Activated CD4-positive, alpha-beta T cell treated with anti-CD3 and anti-CD28 coated beads for 48 hours (primary cell): ENCODE measurements around the gene MYH15.

ENCODE experiments used
- DNase-seq: peaks from one replicate; pipeline ENCODE4 v3.0.0-alpha.2; 2020

MYH15 gene

GRCh38 chr3:108510496-108510895 is at the start of gene MYH15:
Gene MYH15 (minus strand): TSS chr3:108510596. CDS start chr3:108510530, 66 bp downstream.
- no peak for DNase-seq

- no peak for DNase-seq
These were observed 45.7 kb upstream of the MYH15 start for GRCh38 chr3:108555966-108556581.

GRCh38 chr3:108554913-108555571 is 44.6 kb upstream of the MYH15 start:
- DNase-seq = no peak

GRCh38 chr3:108554229-108554628 is 43.8 kb upstream of the MYH15 start:
- no peak for DNase-seq

- no peak for DNase-seq
These were observed 42.1 kb upstream of the MYH15 start for GRCh38 chr3:108552267-108553159.

- no peak for DNase-seq
These were observed 38.5 kb upstream of the MYH15 start for GRCh38 chr3:108548886-108549285.

GRCh38 chr3:108548304-108548703 is 37.9 kb upstream of the MYH15 start:
- DNase-seq = no peak

GRCh38 chr3:108546692-108547091 is 36.3 kb upstream of the MYH15 start:
- DNase-seq = no peak

GRCh38 chr3:108546247-108546646 is 35.9 kb upstream of the MYH15 start:
- no peak for DNase-seq

GRCh38 chr3:108538083-108538482 is 27.7 kb upstream of the MYH15 start:
- DNase-seq = no peak

- DNase-seq = no peak
These were observed 18.3 kb upstream of the MYH15 start for GRCh38 chr3:108528459-108529252.

- no peak for DNase-seq
These were observed 17.4 kb upstream of the MYH15 start for GRCh38 chr3:108527817-108528216.

- no peak for DNase-seq
These were observed 16.7 kb upstream of the MYH15 start for GRCh38 chr3:108527109-108527508.

- no peak for DNase-seq
These were observed 15.6 kb upstream of the MYH15 start for GRCh38 chr3:108525971-108526370.

GRCh38 chr3:108525256-108525655 is 14.9 kb upstream of the MYH15 start:
- no peak for DNase-seq

- DNase-seq = no peak
These were observed 14.1 kb upstream of the MYH15 start for GRCh38 chr3:108524537-108524936.

- no peak for DNase-seq
These were observed 8.5 kb upstream of the MYH15 start for GRCh38 chr3:108518895-108519294.

GRCh38 chr3:108516881-108517280 is 6.5 kb upstream of the MYH15 start:
- DNase-seq = no peak

- DNase-seq = no peak
These were observed 3.6 kb upstream of the MYH15 start for GRCh38 chr3:108513961-108514360.

GRCh38 chr3:108512671-108513070 is 2.3 kb upstream of the MYH15 start:
- no peak for DNase-seq

- no peak for DNase-seq
These were observed 1.1 kb upstream of the MYH15 start for GRCh38 chr3:108511490-108511889.

- DNase-seq = no peak
These were observed 659 bp upstream of the MYH15 start for GRCh38 chr3:108511055-108511454.

- DNase-seq = no peak
These were observed 525 bp downstream of the MYH15 start for GRCh38 chr3:108509871-108510270.
